C4-2B (cell line): ENCODE data around the gene MBD3L2B.

Experiments
- ZFX ChIP-seq: fragments of 450-650 bp; IDR thresholded peaks from 2 replicates; pipeline ENCODE4 v1.6.1; 2017
- TF ChIP-seq, protein P1 (sequence below): fragments of 450-650 bp; conservative IDR thresholded peaks from 2 replicates; pipeline ENCODE4 v1.5.1; 2017; ENCODE audit warnings: mild to moderate bottlenecking

GRCh38 chr19:6997679-6998445 is 23.4 kb downstream of the MBD3L2B start:
- TF ChIP-seq, protein P1, sequence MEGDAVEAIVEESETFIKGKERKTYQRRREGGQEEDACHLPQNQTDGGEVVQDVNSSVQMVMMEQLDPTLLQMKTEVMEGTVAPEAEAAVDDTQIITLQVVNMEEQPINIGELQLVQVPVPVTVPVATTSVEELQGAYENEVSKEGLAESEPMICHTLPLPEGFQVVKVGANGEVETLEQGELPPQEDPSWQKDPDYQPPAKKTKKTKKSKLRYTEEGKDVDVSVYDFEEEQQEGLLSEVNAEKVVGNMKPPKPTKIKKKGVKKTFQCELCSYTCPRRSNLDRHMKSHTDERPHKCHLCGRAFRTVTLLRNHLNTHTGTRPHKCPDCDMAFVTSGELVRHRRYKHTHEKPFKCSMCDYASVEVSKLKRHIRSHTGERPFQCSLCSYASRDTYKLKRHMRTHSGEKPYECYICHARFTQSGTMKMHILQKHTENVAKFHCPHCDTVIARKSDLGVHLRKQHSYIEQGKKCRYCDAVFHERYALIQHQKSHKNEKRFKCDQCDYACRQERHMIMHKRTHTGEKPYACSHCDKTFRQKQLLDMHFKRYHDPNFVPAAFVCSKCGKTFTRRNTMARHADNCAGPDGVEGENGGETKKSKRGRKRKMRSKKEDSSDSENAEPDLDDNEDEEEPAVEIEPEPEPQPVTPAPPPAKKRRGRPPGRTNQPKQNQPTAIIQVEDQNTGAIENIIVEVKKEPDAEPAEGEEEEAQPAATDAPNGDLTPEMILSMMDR: no peak
- TF ChIP-seq ZFX: no peak
